Measurements from ENCODE around the gene PDE12.

PDE12 gene

GRCh38 chr3:57555738-57556458, at the start of gene PDE12:
Gene PDE12, plus strand, starts transcription at chr3:57556274. Its CDS starts 106 bp downstream, at chr3:57556380.
- peak; percentile 88 for DNase-seq

- no peak for DNase-seq
Measured at GRCh38 chr3:57512166-57512565, 43.9 kb upstream of the PDE12 start.

- DNase-seq, result no peak
Measured at GRCh38 chr3:57518276-57518915, 37.7 kb upstream of the PDE12 start.

- DNase-seq, result no peak
Measured at GRCh38 chr3:57530071-57530608, 25.9 kb upstream of the PDE12 start.

GRCh38 chr3:57538465-57538864, 17.6 kb upstream of the PDE12 start:
- no peak for DNase-seq

GRCh38 chr3:57544181-57545125, 11.6 kb upstream of the PDE12 start, which contains the start of gene DNAH12:
Gene DNAH12, minus strand, starts transcription at chr3:57544344. Its CDS starts 1,474 bp downstream, at chr3:57542870.
- DNase-seq, result peak; percentile 43

- DNase-seq, result no peak
Measured at GRCh38 chr3:57545636-57546268, 10.3 kb upstream of the PDE12 start.

- no peak for DNase-seq
Measured at GRCh38 chr3:57546616-57547015, 9.5 kb upstream of the PDE12 start.

GRCh38 chr3:57555306-57555705, 768 bp upstream of the PDE12 start:
- DNase-seq, result peak; percentile 11

GRCh38 chr3:57556459-57557084, 498 bp downstream of the PDE12 start:
- DNase-seq, result peak; percentile 52

GRCh38 chr3:57557085-57557537, 1.0 kb downstream of the PDE12 start:
- peak; percentile 54 for DNase-seq

- no peak for DNase-seq
Measured at GRCh38 chr3:57559526-57559925, 3.5 kb downstream of the PDE12 start.

GRCh38 chr3:57569859-57570450, 13.9 kb downstream of the PDE12 start:
- DNase-seq, result no peak

GRCh38 chr3:57570878-57571277, 14.8 kb downstream of the PDE12 start:
- no peak for DNase-seq

- no peak for DNase-seq
Measured at GRCh38 chr3:57572096-57572495, 16.0 kb downstream of the PDE12 start.

GRCh38 chr3:57575966-57576626, 20.0 kb downstream of the PDE12 start:
- DNase-seq, result no peak

GRCh38 chr3:57577801-57578200, 21.7 kb downstream of the PDE12 start:
- DNase-seq, result no peak

GRCh38 chr3:57582474-57583168, 26.5 kb downstream of the PDE12 start:
- DNase-seq, result no peak

- no peak for DNase-seq
Measured at GRCh38 chr3:57583544-57583943, 27.5 kb downstream of the PDE12 start.

GRCh38 chr3:57586778-57587177, 30.7 kb downstream of the PDE12 start:
- peak; percentile 14 for DNase-seq

Measured in stimulated activated CD4-positive, alpha-beta T cell treated with anti-CD3 and anti-CD28 coated beads, Interleukin-15, amount 100 ng/mL, for 24 hours (primary cell).